A673 (cell line): ENCODE data around the gene CCDC88C. TPM values are rescaled to one million over a fixed set of nuclear protein-coding genes. Genes with fewer than 3 reads are reported as not detected.

Source experiments
- BruUV-seq: library from RNA; stranded (reverse); fragments of 400-500 nt; replicated peaks from 2 replicates; lab custom pipeline; 2021; lab: Mats Ljungman, UMichigan
- CTCF ChIA-PET: fragments of 300-600 bp; sonication (Branson Sonifier 250); formaldehyde crosslinking; loops from one replicate; lab custom pipeline; 2022; ENCODE audit warnings: antibody characterized with exemption; lab: Charles Lee
- POLR2A ChIA-PET: fragments of 300-600 bp; sonication (Branson Sonifier 250); formaldehyde crosslinking; loops from one replicate; lab custom pipeline; 2022; ENCODE audit warnings: antibody characterized with exemption; ENCODE audit not compliant: low non-redundant PET; lab: Charles Lee
- DNase-seq: peaks from one replicate; pipeline ENCODE4 v3.0.0-alpha.2; 2015; ENCODE audit warnings: low spot score
- H3K27ac ChIP-seq: fragments of 200-600 bp; sonication (generic); 2 replicates; pipeline ENCODE4 v1.5.1; 2016; ENCODE audit warnings: mixed run types, low read depth, mild to moderate bottlenecking, mixed read lengths, antibody characterized with exemption, low read length; ENCODE audit not compliant: poor library complexity, severe bottlenecking
- H3K27me3 ChIP-seq: fragments of 200-600 bp; sonication (generic); replicated peaks from 2 replicates; pipeline ENCODE4 v1.6.1; 2017; ENCODE audit warnings: mixed run types, low read depth, mild to moderate bottlenecking, mixed read lengths, antibody characterized with exemption, low read length; ENCODE audit not compliant: insufficient read depth, poor library complexity
- H3K36me3 ChIP-seq: fragments of 200-600 bp; sonication (generic); 2 replicates; pipeline ENCODE4 v1.6.1; 2016; ENCODE audit warnings: mixed run types, mild to moderate bottlenecking, mixed read lengths, antibody characterized with exemption, low read length; ENCODE audit not compliant: insufficient read depth, poor library complexity, severe bottlenecking
- H3K4me1 ChIP-seq: fragments of 200-600 bp; sonication (generic); 2 replicates; pipeline ENCODE4 v1.6.1; 2017; ENCODE audit warnings: mixed run types, mild to moderate bottlenecking, mixed read lengths, antibody characterized with exemption, low read length; ENCODE audit not compliant: insufficient read depth, poor library complexity, severe bottlenecking
- H3K4me3 ChIP-seq: fragments of 200-600 bp; sonication (generic); 2 replicates; pipeline ENCODE4 v1.5.1; 2016; ENCODE audit warnings: low read depth, mixed run types, mild to moderate bottlenecking, mixed read lengths, low read length; ENCODE audit not compliant: poor library complexity, severe bottlenecking
- H3K9me3 ChIP-seq: fragments of 200-600 bp; sonication (generic); 2 replicates; pipeline ENCODE4 v1.6.1; 2016; ENCODE audit warnings: mixed run types, low read depth, mild to moderate bottlenecking, mixed read lengths, antibody characterized with exemption, low read length; ENCODE audit not compliant: poor library complexity, severe bottlenecking
- EZH2 ChIP-seq: fragments of 200-600 bp; sonication (generic); IDR thresholded peaks from 2 replicates; pipeline ENCODE4 v1.6.1; 2017; ENCODE audit warnings: borderline replicate concordance, low read depth, mild to moderate bottlenecking, mixed read lengths, antibody characterized with exemption, low read length; ENCODE audit not compliant: poor library complexity, severe bottlenecking
- intact Hi-C: fragments of 100-400 bp; cut with micrococcal nuclease; formaldehyde crosslinking; loops from one replicate; pipeline ENCODE4 v1.10.0; 2022; ENCODE audit not compliant: unreplicated experiment
- total RNA-seq: library from RNA; stranded (reverse); gene quantifications from 2 replicates; pipeline ENCODE4 v1.2.3, GENCODE V29; 2021
- TF ChIP-seq, protein P1 (sequence below): fragments of 300-800, 200-600 bp; sonication (generic); conservative IDR thresholded peaks from 2 replicates; pipeline ENCODE4 v1.5.1; 2017; ENCODE audit warnings: low read depth, mild to moderate bottlenecking, antibody characterized with exemption, low read length, moderate library complexity, mixed read lengths

The CCDC88C gene
- total RNA-seq, 1 experiment from 2014 or later, result 49.1 TPM

DNA sequence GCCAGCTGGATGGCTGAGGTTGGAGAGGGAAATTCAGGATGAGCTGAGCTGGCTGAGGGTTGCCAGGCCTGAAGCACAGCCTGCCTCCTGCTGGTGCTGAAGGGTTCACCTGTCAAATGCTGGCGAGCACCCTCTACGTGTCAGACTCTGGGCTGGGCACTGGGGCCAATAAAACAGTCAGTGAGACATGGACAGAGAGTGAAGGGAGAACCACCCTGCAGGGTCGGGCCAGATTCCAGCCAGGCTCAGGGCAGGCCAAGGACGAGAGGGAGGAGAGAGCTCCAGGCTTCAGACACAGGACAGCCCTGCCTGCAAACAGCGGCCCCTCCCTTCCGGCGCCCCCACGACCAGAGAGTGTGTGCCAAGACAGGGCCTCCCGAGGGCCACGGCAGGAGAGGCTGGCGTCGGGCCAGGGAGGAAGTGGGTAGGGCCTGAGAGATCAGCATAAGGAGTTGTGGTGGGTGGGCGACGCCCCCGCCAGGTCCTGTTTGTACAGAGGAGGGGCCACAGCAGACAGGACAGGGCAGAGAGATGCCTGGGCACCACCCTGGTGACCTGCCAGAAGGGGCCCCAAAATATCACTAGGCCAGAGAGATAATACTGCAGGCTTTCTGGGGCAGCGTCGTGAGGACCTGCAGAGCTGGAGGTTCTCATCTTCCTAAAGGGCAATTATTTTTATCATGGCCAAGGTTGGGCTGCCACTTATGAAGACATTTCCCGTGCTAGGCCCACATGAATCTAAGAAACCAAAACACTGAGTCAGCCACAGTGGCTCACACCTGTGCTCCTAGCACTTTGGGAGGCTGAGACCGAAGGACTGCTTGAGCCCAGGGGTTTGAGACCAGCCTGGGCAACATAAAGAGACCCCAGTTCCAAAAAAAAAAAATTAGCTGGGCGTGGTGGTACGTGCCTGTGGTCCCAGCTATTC, 100.0 kb downstream of the CCDC88C start:
- BruUV-seq, result no TSS peak
- POLR2A ChIA-PET, result no interaction called here
- peak; percentile 76 for DNase-seq

DNA sequence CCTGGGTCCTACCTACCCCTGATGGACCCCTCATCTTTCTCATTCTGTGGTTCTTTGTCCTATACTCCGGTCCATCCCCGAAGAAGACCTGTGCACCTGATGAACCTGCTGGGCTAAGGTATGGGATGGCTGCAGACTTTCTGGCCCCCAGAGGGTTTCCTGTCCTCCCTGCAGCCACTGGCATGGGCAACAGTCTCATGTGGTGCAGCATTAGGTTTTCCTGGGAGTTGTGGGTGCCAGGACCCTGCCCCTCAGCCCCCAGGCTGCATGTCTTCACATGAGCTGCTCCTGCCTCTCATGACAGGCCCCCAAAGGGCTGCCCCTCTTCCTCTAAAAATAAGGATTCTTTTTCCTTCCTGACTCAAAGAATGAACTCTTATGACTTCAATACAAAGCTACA, 100.9 kb downstream of the CCDC88C start:
- intact Hi-C loops, result no loop called here
- Histone ChIP-seq H3K27me3 (no peaks in the 10 kb centered on the region), H3K4me1 (peaks cover 15% of the 10 kb centered on the region), H3K9me3 (no peaks in the 10 kb centered on the region), H3K4me3 (no peak overlapping the region), H3K36me3 (peaks cover 27% of the 10 kb centered on the region), H3K27ac (peak overlapping the region; percentile 59)
- ChIA-PET POLR2A (no interaction called here), CTCF (no interaction called here)
- no peak for DNase-seq
- no peak for TF ChIP-seq EZH2
- TF ChIP-seq, protein P1, sequence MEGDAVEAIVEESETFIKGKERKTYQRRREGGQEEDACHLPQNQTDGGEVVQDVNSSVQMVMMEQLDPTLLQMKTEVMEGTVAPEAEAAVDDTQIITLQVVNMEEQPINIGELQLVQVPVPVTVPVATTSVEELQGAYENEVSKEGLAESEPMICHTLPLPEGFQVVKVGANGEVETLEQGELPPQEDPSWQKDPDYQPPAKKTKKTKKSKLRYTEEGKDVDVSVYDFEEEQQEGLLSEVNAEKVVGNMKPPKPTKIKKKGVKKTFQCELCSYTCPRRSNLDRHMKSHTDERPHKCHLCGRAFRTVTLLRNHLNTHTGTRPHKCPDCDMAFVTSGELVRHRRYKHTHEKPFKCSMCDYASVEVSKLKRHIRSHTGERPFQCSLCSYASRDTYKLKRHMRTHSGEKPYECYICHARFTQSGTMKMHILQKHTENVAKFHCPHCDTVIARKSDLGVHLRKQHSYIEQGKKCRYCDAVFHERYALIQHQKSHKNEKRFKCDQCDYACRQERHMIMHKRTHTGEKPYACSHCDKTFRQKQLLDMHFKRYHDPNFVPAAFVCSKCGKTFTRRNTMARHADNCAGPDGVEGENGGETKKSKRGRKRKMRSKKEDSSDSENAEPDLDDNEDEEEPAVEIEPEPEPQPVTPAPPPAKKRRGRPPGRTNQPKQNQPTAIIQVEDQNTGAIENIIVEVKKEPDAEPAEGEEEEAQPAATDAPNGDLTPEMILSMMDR, result no peak
- no TSS peak for BruUV-seq

More for the DNA sequence above, 100.0 kb downstream of the CCDC88C start:
- H3K36me3 ChIP-seq, result peaks cover 24% of the 10 kb centered on the region
- no peaks in the 10 kb centered on the region for H3K27me3 ChIP-seq
- TF ChIP-seq, protein P1, result peak; percentile 41; the same call in 1 of the 2 replicates
- no peak for TF ChIP-seq EZH2
- CTCF ChIA-PET, result interaction anchor here (0.7 kb wide), 1 partner anchor 101 kb away, joined by 3 read pairs; no protein-coding TSS in a partner anchor
- intact Hi-C loops, result no loop called here
- no peaks in the 10 kb centered on the region for H3K9me3 ChIP-seq
- peaks cover 15% of the 10 kb centered on the region for H3K4me1 ChIP-seq
- no peak overlapping the region for H3K4me3 ChIP-seq
- peak overlapping the region; percentile 59 for H3K27ac ChIP-seq

DNA sequence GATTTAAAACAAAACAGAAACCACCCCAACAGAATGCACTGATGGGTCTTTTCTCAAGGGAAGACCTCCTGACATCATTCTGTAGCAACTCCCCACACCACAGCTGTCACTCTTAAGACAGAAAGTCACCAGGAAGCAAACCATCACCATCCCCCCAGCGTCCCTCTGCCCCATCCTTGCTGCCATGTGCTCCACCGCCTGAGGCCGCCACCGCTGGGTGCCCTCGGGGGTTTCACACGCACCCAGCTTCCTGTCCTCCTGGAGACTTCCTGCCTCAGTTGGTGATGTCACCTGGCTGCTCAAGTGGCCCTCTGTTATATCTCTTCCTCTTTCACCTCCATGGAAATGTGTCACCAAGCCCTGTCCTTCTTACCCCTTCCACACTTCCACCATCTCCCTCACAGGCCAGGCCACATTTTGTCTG, 101.8 kb downstream of the CCDC88C start:
- Histone ChIP-seq H3K9me3 (no peaks in the 10 kb centered on the region), H3K4me3 (no peak overlapping the region), H3K27ac (no peak overlapping the region), H3K4me1 (peaks cover 15% of the 10 kb centered on the region), H3K27me3 (no peaks in the 10 kb centered on the region), H3K36me3 (peaks cover 27% of the 10 kb centered on the region)
- ChIA-PET POLR2A (no interaction called here), CTCF (no interaction called here)
- BruUV-seq, result no TSS peak
- no peak for DNase-seq
- TF ChIP-seq, protein P1, result no peak
- no peak for TF ChIP-seq EZH2
- intact Hi-C loops, result no loop called here
